IMR-90 (cell line): Measurements from ENCODE around the gene JMJD7. TPM values are rescaled to one million over a fixed set of nuclear protein-coding genes. Genes with fewer than 3 reads are reported as not detected.
A peak's percentile ranks its signal among the peaks of the same experiment; 100 is the strongest.

Experiments
- ATAC-seq: fragments of 200-7000 bp; cut with Tn5 transposase; 2 replicates; pipeline ENCODE4 v1.9.1; 2020; ENCODE audit warnings: low read depth, mild to moderate bottlenecking, moderate library complexity
- BruUV-seq: library from RNA; stranded (reverse); fragments of 400-500 nt; replicated peaks from 2 replicates; lab custom pipeline; 2021; lab: Mats Ljungman, UMichigan
- CTCF ChIA-PET: fragments of 300-600 bp; formaldehyde crosslinking; extraction: SDS; loops from one replicate; lab custom pipeline; 2021; ENCODE audit warnings: antibody characterized with exemption; lab: Yijun Ruan, JAX
- POLR2A ChIA-PET: fragments of 300-600 bp; sonication (Branson Sonifier 250); formaldehyde crosslinking; loops from one replicate; lab custom pipeline; 2022; ENCODE audit warnings: antibody characterized with exemption; ENCODE audit not compliant: unreplicated experiment; lab: Charles Lee
- DNase-seq: peaks from one replicate; pipeline ENCODE4 v3.0.0; 2013
- H2AFZ ChIP-seq: replicated peaks from 2 replicates; pipeline ENCODE3; 2013; ENCODE audit warnings: low read length, mild to moderate bottlenecking; ENCODE audit not compliant: poor library complexity
- H2AK5ac ChIP-seq: 2 replicates; pipeline ENCODE4 v1.6.1; 2013; ENCODE audit warnings: low read depth, low read length, inconsistent platforms
- H2AK9ac ChIP-seq: replicated peaks from 2 replicates; pipeline ENCODE3; 2013; ENCODE audit warnings: mild to moderate bottlenecking, low read depth, low read length, moderate library complexity; ENCODE audit not compliant: poor library complexity
- H2BK120ac ChIP-seq: 2 replicates; pipeline ENCODE4 v1.6.1; 2013; ENCODE audit warnings: low read depth, low read length, inconsistent platforms
- H2BK15ac ChIP-seq: 3 replicates; pipeline ENCODE4 v1.6.1; 2013; ENCODE audit warnings: low read depth, low read length, inconsistent platforms
- H2BK20ac ChIP-seq: 2 replicates; pipeline ENCODE4 v1.6.1; 2013; ENCODE audit warnings: low read depth, mild to moderate bottlenecking, inconsistent platforms, low read length, moderate library complexity
- H2BK5ac ChIP-seq: 2 replicates; pipeline ENCODE4 v1.6.1; 2013; ENCODE audit warnings: mild to moderate bottlenecking, low read depth, low read length, inconsistent platforms; ENCODE audit not compliant: poor library complexity, severe bottlenecking
- H3K14ac ChIP-seq: replicated peaks from 2 replicates; pipeline ENCODE4 v1.6.1; 2013; ENCODE audit warnings: low read depth, low read length, inconsistent platforms
- H3K18ac ChIP-seq: 2 replicates; pipeline ENCODE4 v1.6.1; 2013; ENCODE audit warnings: low read depth, low read length, control low read depth
- H3K23ac ChIP-seq: 2 replicates; pipeline ENCODE4 v1.6.1; 2013; ENCODE audit warnings: low read depth, low read length, inconsistent platforms
- H3K27ac ChIP-seq: 2 replicates; pipeline ENCODE4 v1.5.1; 2013; ENCODE audit warnings: mild to moderate bottlenecking, control low read depth, low read length; ENCODE audit not compliant: insufficient read depth
- H3K27me3 ChIP-seq: 2 replicates; pipeline ENCODE4 v1.6.1; 2013; ENCODE audit warnings: low read length; ENCODE audit not compliant: control insufficient read depth, insufficient read depth
- H3K36me3 ChIP-seq: 2 replicates; pipeline ENCODE4 v1.6.1; 2013; ENCODE audit warnings: low read length, mixed read lengths; ENCODE audit not compliant: control insufficient read depth, insufficient read depth
- H3K4ac ChIP-seq: 2 replicates; pipeline ENCODE4 v1.6.1; 2013; ENCODE audit warnings: low read depth, low read length, inconsistent platforms
- H3K4me1 ChIP-seq: 2 replicates; pipeline ENCODE4 v1.6.1; 2013; ENCODE audit warnings: low read length, mixed read lengths; ENCODE audit not compliant: control insufficient read depth, insufficient read depth
- H3K4me2 ChIP-seq: 2 replicates; pipeline ENCODE4 v1.6.1; 2013; ENCODE audit warnings: low read depth, mild to moderate bottlenecking, control low read depth, low read length, moderate library complexity
- H3K4me3 ChIP-seq: 2 replicates; pipeline ENCODE4 v1.5.1; 2013; ENCODE audit warnings: low read depth, mild to moderate bottlenecking, control low read depth, low read length, moderate library complexity; ENCODE audit not compliant: insufficient read depth
- H3K56ac ChIP-seq: 2 replicates; pipeline ENCODE4 v1.6.1; 2013; ENCODE audit warnings: low read length, inconsistent platforms; ENCODE audit not compliant: insufficient read depth; ENCODE audit errors: extremely low read depth
- H3K79me1 ChIP-seq, 2 experiments: 2 replicates each; pipeline ENCODE4 v1.6.1; 2013; ENCODE audit warnings: low read length in 2 of 2, inconsistent platforms in 1 of 2, low read depth in 1 of 2
- H3K9ac ChIP-seq: 2 replicates; pipeline ENCODE4 v1.6.1; 2013; ENCODE audit warnings: low read depth, low read length, control low read depth
- H3K9me1 ChIP-seq: 2 replicates; pipeline ENCODE4 v1.6.1; 2013; ENCODE audit warnings: low read length, inconsistent platforms; ENCODE audit not compliant: insufficient read depth
- H3K9me3 ChIP-seq: 2 replicates; pipeline ENCODE4 v1.6.1; 2013; ENCODE audit warnings: low read length; ENCODE audit not compliant: control insufficient read depth, insufficient read depth
- H4K20me1 ChIP-seq: 2 replicates; pipeline ENCODE4 v1.6.1; 2013; ENCODE audit warnings: low read length, inconsistent platforms; ENCODE audit not compliant: insufficient read depth
- H4K5ac ChIP-seq: 2 replicates; pipeline ENCODE4 v1.6.1; 2013; ENCODE audit warnings: mild to moderate bottlenecking, low read depth, low read length, control low read depth
- H4K8ac ChIP-seq, 2 experiments: 2 replicates each; pipeline ENCODE4 v1.6.1; 2013; ENCODE audit warnings: low read depth in 2 of 2, low read length in 2 of 2, control low read depth in 1 of 2, inconsistent platforms in 1 of 2
- H4K91ac ChIP-seq: 2 replicates; pipeline ENCODE4 v1.6.1; 2013; ENCODE audit warnings: low read depth, low read length, inconsistent platforms; ENCODE audit not compliant: insufficient read depth
- BHLHE40 ChIP-seq: fragments of 150-350 bp; IDR thresholded peaks from 2 replicates; pipeline ENCODE4 v1.6.1; 2016; ENCODE audit warnings: mild to moderate bottlenecking, low read depth, low read length
- CEBPB ChIP-seq: IDR thresholded peaks from 2 replicates; pipeline ENCODE4 v1.6.1; 2012; ENCODE audit warnings: low read depth, low read length, improper control_type of control experiment
- CHD1 ChIP-seq: IDR thresholded peaks from 2 replicates; pipeline ENCODE4 v1.6.1; 2012; ENCODE audit warnings: low read depth, low read length, improper control_type of control experiment
- ELK1 ChIP-seq: fragments of 150-350 bp; IDR thresholded peaks from 2 replicates; pipeline ENCODE4 v1.6.1; 2016; ENCODE audit warnings: low read depth, mild to moderate bottlenecking, low read length, moderate library complexity, borderline replicate concordance
- FOS ChIP-seq: fragments of 150-350 bp; IDR thresholded peaks from 2 replicates; pipeline ENCODE4 v1.6.1; 2016; ENCODE audit warnings: low read depth, low read length
- MAFK ChIP-seq: IDR thresholded peaks from 2 replicates; pipeline ENCODE4 v1.6.1; 2012; ENCODE audit warnings: low read depth, low read length, improper control_type of control experiment
- MAZ ChIP-seq: IDR thresholded peaks from 2 replicates; pipeline ENCODE4 v1.6.1; 2012; ENCODE audit warnings: low read depth, mild to moderate bottlenecking, low read length, improper control_type of control experiment, moderate library complexity, borderline replicate concordance
- MXI1 ChIP-seq: IDR thresholded peaks from 2 replicates; pipeline ENCODE4 v1.6.1; 2012; ENCODE audit warnings: low read depth, mild to moderate bottlenecking, low read length, moderate library complexity, borderline replicate concordance
- NFE2L2 ChIP-seq: fragments of 150-350 bp; IDR thresholded peaks from 2 replicates; pipeline ENCODE4 v1.6.1; 2016; ENCODE audit warnings: low read depth, mild to moderate bottlenecking, low read length
- POLR2A ChIP-seq: IDR thresholded peaks from 2 replicates; pipeline ENCODE4 v1.6.1; 2012; ENCODE audit warnings: mild to moderate bottlenecking, low read depth, low read length
- RAD21 ChIP-seq: IDR thresholded peaks from 2 replicates; pipeline ENCODE4 v1.6.1; 2012; ENCODE audit warnings: low read length, improper control_type of control experiment
- RCOR1 ChIP-seq: IDR thresholded peaks from 2 replicates; pipeline ENCODE4 v1.6.1; 2012; ENCODE audit warnings: mild to moderate bottlenecking, low read length, improper control_type of control experiment; ENCODE audit not compliant: insufficient replicate concordance
- RFX5 ChIP-seq: IDR thresholded peaks from 2 replicates; pipeline ENCODE4 v1.8.0; 2012; ENCODE audit warnings: low read depth, mild to moderate bottlenecking, low read length, moderate library complexity
- WGBS, 2 experiments: methylation state at CpG; one replicate each; pipeline versions ENCODE4 v1.1.5 to v1.1.7; 2013; ENCODE audit warnings: missing lambda C conversion rate in 2 of 2; ENCODE audit not compliant: insufficient read length in 1 of 2; ENCODE audit errors: extremely low coverage in 2 of 2; 5-methylcytosine and 5-hydroxymethylcytosine counted together
- dilution Hi-C: fragments of 300-500 bp; cut with HindIII; formaldehyde crosslinking; loops from one replicate; pipeline ENCODE4 v1.14.3; 2018; ENCODE audit warnings: low sequenced_read_pairs; ENCODE audit not compliant: unreplicated experiment
- in situ Hi-C: fragments of 300-500 bp; cut with MboI; formaldehyde crosslinking; loops from 3 replicates; pipeline ENCODE4 v1.14.3; 2019; ENCODE audit warnings: low sequenced_read_pairs, inconsistent platforms, mixed read lengths
- intact Hi-C: fragments of 100-400 bp; cut with micrococcal nuclease; formaldehyde crosslinking; loops from 2 replicates; pipeline ENCODE4 v1.10.0; 2022
- polyA plus RNA-seq, 3 experiments: library from polyadenylated mRNA; depleted of rRNA; stranded (reverse); fragments of >200 nt; gene quantifications; 2 replicates each; pipeline ENCODE4 v1.2.3, GENCODE V29; 2012; ENCODE audit warnings: low replicate concordance in 1 of 3
- total RNA-seq: library from RNA; depleted of rRNA; stranded (reverse); fragments of >200 nt; gene quantifications from 2 replicates; pipeline ENCODE4 v1.2.3, GENCODE V29; 2012
- TF ChIP-seq, protein P1 (sequence below): fragments of 150-350 bp; IDR thresholded peaks from 2 replicates; pipeline ENCODE4 v1.6.1; 2017; ENCODE audit warnings: mild to moderate bottlenecking, antibody characterized with exemption, low read length, low read depth

The JMJD7 gene
- total and polyA plus RNA-seq, 2 of the 4 experiments (the other 2 are of a cell fraction) = 5.0 to 6.3 TPM

GRCh38 chr15:41809526-41810220, 18.2 kb upstream of the JMJD7 start:
- H3K9me1 ChIP-seq = peaks cover 16% of the 10 kb centered on the region; the same call in 1 of the 2 replicates
- in situ Hi-C loops = loop anchor here (5.0 kb wide), 1 partner anchor 37 kb away; the partner anchor contains the start of gene MAPKBP1
- H3K14ac ChIP-seq = 0 out of 2 replicates have a peak overlapping the region, but pooled peaks have one; percentile 41
- DNase-seq (no peak), ATAC-seq (no peak)
- no peak overlapping the region; the same call in 1 of the 2 replicates for H4K91ac ChIP-seq
- H3K4me3 ChIP-seq = no peak overlapping the region
- H3K18ac ChIP-seq = no peak overlapping the region
- H3K79me1 ChIP-seq = peaks cover 19 to 58% of the 10 kb centered on the region in 2 experiments; a peak in 3 of 4 replicates
- no peak overlapping the region for H4K5ac ChIP-seq
- no peak overlapping the region for H3K9ac ChIP-seq
- peak overlapping the region; percentile 50 for H3K4ac ChIP-seq
- peak overlapping the region; percentile 51; the same call in 1 of the 2 replicates for H3K23ac ChIP-seq
- POLR2A ChIA-PET = no interaction called here
- no TSS peak for BruUV-seq
- no peak overlapping the region for H3K4me2 ChIP-seq
- 77% methylated on average over 4 of the region's 12 CpGs; no CpG with 5 or more reads in 1 of the 2 experiments for WGBS, 2 experiments
- no peak overlapping the region for H2BK5ac ChIP-seq
- H3K4me1 ChIP-seq = peaks cover 3% of the 10 kb centered on the region
- dilution Hi-C loops = no loop called here
- CTCF ChIA-PET = interaction anchor here (0.9 to 4.5 kb wide), 4 partner anchors 7 to 36 kb away, joined by 3 to 54 read pairs (median 4); partner anchors contain the start of gene MAPKBP1
- intact Hi-C loops = loop anchor here (5.0 to 10.0 kb wide), 2 partner anchors 112 to 345 kb away; no protein-coding TSS in a partner anchor
- H2BK120ac ChIP-seq = peak overlapping the region; percentile 35; the same call in 1 of the 2 replicates
- H3K56ac ChIP-seq = no peak overlapping the region
- H3K36me3 ChIP-seq = peaks cover 15% of the 10 kb centered on the region; the same call in 1 of the 2 replicates
- no peak for TF ChIP-seq ELK1
- no peak for TF ChIP-seq CEBPB
- TF ChIP-seq MXI1 = no peak
- TF ChIP-seq MAZ = no peak
- no peak for TF ChIP-seq RAD21
- no peak for TF ChIP-seq RFX5
- no peak for TF ChIP-seq BHLHE40
- no peak for TF ChIP-seq RCOR1
- no peak for TF ChIP-seq CHD1
- TF ChIP-seq NFE2L2 = no peak
- TF ChIP-seq, protein P1, sequence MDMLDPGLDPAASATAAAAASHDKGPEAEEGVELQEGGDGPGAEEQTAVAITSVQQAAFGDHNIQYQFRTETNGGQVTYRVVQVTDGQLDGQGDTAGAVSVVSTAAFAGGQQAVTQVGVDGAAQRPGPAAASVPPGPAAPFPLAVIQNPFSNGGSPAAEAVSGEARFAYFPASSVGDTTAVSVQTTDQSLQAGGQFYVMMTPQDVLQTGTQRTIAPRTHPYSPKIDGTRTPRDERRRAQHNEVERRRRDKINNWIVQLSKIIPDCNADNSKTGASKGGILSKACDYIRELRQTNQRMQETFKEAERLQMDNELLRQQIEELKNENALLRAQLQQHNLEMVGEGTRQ = no peak
- TF ChIP-seq FOS = no peak
- no peak for TF ChIP-seq POLR2A
- TF ChIP-seq MAFK = no peak
- H2BK20ac ChIP-seq = no peak overlapping the region
- H3K27me3 ChIP-seq = no peaks in the 10 kb centered on the region
- no peak overlapping the region for H3K27ac ChIP-seq
- no peak overlapping the region for H2BK15ac ChIP-seq
- no peaks in the 10 kb centered on the region for H3K9me3 ChIP-seq
- no peak overlapping the region for H2AFZ ChIP-seq
- peaks cover 13% of the 10 kb centered on the region; the same call in 1 of the 2 replicates for H4K20me1 ChIP-seq
- H4K8ac ChIP-seq = no peak overlapping the region
- H2AK5ac ChIP-seq = no peak overlapping the region
- peak overlapping the region; percentile 80 for H2AK9ac ChIP-seq
